HCT116 (cell line): ENCODE measurements around the gene MMP24.

ENCODE experiments used
- CEBPB ChIP-seq: IDR thresholded peaks from 2 replicates; pipeline ENCODE4 v1.6.1; 2012; ENCODE audit warnings: low read depth
- EZH2 ChIP-seq: fragments of 200-600 bp; sonication (generic); IDR thresholded peaks from 2 replicates; pipeline ENCODE4 v1.6.1; 2017; ENCODE audit warnings: antibody characterized with exemption, mixed run types
- JUND ChIP-seq: IDR thresholded peaks from 2 replicates; pipeline ENCODE4 v1.6.1; 2012
- ZFX ChIP-seq: fragments of 450-650 bp; IDR thresholded peaks from 2 replicates; pipeline ENCODE4 v1.6.1; 2017
- ZNF274 ChIP-seq: fragments of 200-500 bp; sonication (Bioruptor generic); IDR thresholded peaks from 2 replicates; pipeline ENCODE4 v1.6.1; 2014; ENCODE audit warnings: mild to moderate bottlenecking, low read depth, low read length, inconsistent platforms
- TF ChIP-seq, protein P1 (sequence below), 3 experiments: fragments of 200-600 bp in 1 of 3; sonication (generic) in 1 of 3; IDR thresholded peaks in 2 of 3; conservative IDR thresholded peaks in 1 of 3; 2 replicates each; pipeline ENCODE4 v1.5.1; 2012 to 2017; ENCODE audit warnings: low read depth in 2 of 3, low read length in 2 of 3, antibody characterized with exemption in 1 of 3, borderline replicate concordance in 1 of 3, control low read depth in 1 of 3, mild to moderate bottlenecking in 1 of 3, mixed read lengths in 1 of 3, mixed run types in 1 of 3, moderate library complexity in 1 of 3; ENCODE audit not compliant: insufficient read depth in 1 of 3
- TF ChIP-seq, protein P2 (sequence below): IDR thresholded peaks from 2 replicates; pipeline ENCODE4 v1.6.1; 2012; ENCODE audit warnings: low read depth
- TF ChIP-seq, protein P3 (sequence below): IDR thresholded peaks from 2 replicates; pipeline ENCODE4 v1.6.1; 2011; ENCODE audit warnings: mild to moderate bottlenecking, low read length, moderate library complexity; ENCODE audit not compliant: insufficient replicate concordance; ENCODE audit errors: extremely low read depth

DNA sequence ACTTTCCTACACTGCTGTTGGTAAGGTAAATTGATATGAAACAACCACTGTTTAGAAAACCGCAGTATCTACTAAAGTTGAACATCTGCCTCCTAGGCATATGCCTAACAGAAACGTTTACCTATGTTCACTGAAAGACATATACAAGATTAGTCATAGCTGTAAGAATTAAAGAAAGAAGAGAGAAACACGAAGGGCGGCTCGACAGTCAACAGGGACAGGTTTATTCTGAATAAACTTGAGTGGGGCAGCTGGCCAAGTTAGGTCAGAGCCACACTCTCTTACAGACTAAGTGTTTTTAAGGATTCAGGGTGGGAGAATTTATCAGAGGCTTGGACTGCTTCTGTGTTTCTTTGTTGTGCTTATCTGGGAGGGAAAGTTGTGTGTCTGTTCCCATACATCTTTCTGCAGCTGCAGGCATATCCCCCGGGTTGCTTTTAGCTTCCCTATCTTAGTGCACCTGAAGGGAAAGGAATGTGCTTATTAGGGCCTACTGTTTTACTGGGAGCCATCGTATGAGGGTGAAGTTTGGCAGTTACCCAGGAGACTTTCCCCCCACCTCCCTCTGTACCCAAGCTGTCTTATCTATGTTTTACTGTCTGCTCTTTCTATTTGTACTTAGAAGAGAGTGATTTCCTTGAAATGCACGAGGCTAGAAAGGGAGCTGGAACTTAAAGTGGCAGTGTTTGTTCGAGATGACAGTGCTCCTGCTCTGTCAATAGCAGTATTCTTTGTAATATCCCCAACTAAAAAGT, 34.2 kb upstream of the MMP24 start:
- TF ChIP-seq, protein P1, sequence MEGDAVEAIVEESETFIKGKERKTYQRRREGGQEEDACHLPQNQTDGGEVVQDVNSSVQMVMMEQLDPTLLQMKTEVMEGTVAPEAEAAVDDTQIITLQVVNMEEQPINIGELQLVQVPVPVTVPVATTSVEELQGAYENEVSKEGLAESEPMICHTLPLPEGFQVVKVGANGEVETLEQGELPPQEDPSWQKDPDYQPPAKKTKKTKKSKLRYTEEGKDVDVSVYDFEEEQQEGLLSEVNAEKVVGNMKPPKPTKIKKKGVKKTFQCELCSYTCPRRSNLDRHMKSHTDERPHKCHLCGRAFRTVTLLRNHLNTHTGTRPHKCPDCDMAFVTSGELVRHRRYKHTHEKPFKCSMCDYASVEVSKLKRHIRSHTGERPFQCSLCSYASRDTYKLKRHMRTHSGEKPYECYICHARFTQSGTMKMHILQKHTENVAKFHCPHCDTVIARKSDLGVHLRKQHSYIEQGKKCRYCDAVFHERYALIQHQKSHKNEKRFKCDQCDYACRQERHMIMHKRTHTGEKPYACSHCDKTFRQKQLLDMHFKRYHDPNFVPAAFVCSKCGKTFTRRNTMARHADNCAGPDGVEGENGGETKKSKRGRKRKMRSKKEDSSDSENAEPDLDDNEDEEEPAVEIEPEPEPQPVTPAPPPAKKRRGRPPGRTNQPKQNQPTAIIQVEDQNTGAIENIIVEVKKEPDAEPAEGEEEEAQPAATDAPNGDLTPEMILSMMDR (IDR thresholded peaks at IDR 0.05 in 2 of 3, conservative IDR thresholded peaks at IDR 0.05 in 1 of 3; ENCODE audit: borderline replicate concordance in 1 of 3, insufficient read depth in 1 of 3, low read depth in 2 of 3, low read length in 2 of 3), result no peak
- TF ChIP-seq JUND (no peak), ZFX (no peak), EZH2 (no peak), ZNF274 (no peak), CEBPB (no peak)
- TF ChIP-seq, protein P2, sequence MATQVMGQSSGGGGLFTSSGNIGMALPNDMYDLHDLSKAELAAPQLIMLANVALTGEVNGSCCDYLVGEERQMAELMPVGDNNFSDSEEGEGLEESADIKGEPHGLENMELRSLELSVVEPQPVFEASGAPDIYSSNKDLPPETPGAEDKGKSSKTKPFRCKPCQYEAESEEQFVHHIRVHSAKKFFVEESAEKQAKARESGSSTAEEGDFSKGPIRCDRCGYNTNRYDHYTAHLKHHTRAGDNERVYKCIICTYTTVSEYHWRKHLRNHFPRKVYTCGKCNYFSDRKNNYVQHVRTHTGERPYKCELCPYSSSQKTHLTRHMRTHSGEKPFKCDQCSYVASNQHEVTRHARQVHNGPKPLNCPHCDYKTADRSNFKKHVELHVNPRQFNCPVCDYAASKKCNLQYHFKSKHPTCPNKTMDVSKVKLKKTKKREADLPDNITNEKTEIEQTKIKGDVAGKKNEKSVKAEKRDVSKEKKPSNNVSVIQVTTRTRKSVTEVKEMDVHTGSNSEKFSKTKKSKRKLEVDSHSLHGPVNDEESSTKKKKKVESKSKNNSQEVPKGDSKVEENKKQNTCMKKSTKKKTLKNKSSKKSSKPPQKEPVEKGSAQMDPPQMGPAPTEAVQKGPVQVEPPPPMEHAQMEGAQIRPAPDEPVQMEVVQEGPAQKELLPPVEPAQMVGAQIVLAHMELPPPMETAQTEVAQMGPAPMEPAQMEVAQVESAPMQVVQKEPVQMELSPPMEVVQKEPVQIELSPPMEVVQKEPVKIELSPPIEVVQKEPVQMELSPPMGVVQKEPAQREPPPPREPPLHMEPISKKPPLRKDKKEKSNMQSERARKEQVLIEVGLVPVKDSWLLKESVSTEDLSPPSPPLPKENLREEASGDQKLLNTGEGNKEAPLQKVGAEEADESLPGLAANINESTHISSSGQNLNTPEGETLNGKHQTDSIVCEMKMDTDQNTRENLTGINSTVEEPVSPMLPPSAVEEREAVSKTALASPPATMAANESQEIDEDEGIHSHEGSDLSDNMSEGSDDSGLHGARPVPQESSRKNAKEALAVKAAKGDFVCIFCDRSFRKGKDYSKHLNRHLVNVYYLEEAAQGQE, result no peak
- TF ChIP-seq, protein P3, sequence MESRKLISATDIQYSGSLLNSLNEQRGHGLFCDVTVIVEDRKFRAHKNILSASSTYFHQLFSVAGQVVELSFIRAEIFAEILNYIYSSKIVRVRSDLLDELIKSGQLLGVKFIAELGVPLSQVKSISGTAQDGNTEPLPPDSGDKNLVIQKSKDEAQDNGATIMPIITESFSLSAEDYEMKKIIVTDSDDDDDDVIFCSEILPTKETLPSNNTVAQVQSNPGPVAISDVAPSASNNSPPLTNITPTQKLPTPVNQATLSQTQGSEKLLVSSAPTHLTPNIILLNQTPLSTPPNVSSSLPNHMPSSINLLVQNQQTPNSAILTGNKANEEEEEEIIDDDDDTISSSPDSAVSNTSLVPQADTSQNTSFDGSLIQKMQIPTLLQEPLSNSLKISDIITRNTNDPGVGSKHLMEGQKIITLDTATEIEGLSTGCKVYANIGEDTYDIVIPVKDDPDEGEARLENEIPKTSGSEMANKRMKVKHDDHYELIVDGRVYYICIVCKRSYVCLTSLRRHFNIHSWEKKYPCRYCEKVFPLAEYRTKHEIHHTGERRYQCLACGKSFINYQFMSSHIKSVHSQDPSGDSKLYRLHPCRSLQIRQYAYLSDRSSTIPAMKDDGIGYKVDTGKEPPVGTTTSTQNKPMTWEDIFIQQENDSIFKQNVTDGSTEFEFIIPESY, result no peak
